GM18861 (cell line): ENCODE data around the gene SPATA20.

Experiments
- ATAC-seq: cut with Tn5 transposase; IDR thresholded peaks from one replicate; pipeline ENCODE4 v1.9.1; 2021; ENCODE audit not compliant: unreplicated experiment

Gene SPATA20

GRCh38 chr17:50547035-50547735 lies at the start of gene SPATA20:
Gene SPATA20 (plus strand): TSS chr17:50547174. CDS start chr17:50547209, 35 bp downstream.
- peak; percentile 72 for ATAC-seq

GRCh38 chr17:50498021-50498874 lies 48.7 kb upstream of the SPATA20 start:
- ATAC-seq, result no peak

- no peak for ATAC-seq
Observed at GRCh38 chr17:50499270-50499669, 47.7 kb upstream of the SPATA20 start.

- ATAC-seq, result no peak
Observed at GRCh38 chr17:50499721-50500120, 47.3 kb upstream of the SPATA20 start.

GRCh38 chr17:50501054-50501453 lies 45.9 kb upstream of the SPATA20 start:
- no peak for ATAC-seq

- no peak for ATAC-seq
Observed at GRCh38 chr17:50502301-50502990, 44.5 kb upstream of the SPATA20 start.

GRCh38 chr17:50505591-50506130 lies 41.3 kb upstream of the SPATA20 start:
- no peak for ATAC-seq

GRCh38 chr17:50506298-50506697 lies 40.7 kb upstream of the SPATA20 start:
- no peak for ATAC-seq

- ATAC-seq, result no peak
Observed at GRCh38 chr17:50507871-50508572, 39.0 kb upstream of the SPATA20 start, which contains the start of gene MYCBPAP. Gene MYCBPAP (plus strand): TSS chr17:50508439. CDS start chr17:50508675, 236 bp downstream.

GRCh38 chr17:50508573-50509460 lies 38.2 kb upstream of the SPATA20 start:
- no peak for ATAC-seq

- ATAC-seq, result peak; percentile 90
Observed at GRCh38 chr17:50511058-50511457, 35.9 kb upstream of the SPATA20 start.

GRCh38 chr17:50513495-50513894 lies 33.5 kb upstream of the SPATA20 start:
- ATAC-seq, result no peak

GRCh38 chr17:50514388-50514787 lies 32.6 kb upstream of the SPATA20 start:
- ATAC-seq, result no peak

- ATAC-seq, result no peak
Observed at GRCh38 chr17:50514936-50515702, 31.9 kb upstream of the SPATA20 start.

GRCh38 chr17:50517011-50517410 lies 30.0 kb upstream of the SPATA20 start:
- ATAC-seq, result no peak

GRCh38 chr17:50517504-50518383 lies 29.2 kb upstream of the SPATA20 start:
- ATAC-seq, result no peak

GRCh38 chr17:50518384-50519023 lies 28.5 kb upstream of the SPATA20 start:
- no peak for ATAC-seq
